RWPE2 (cell line): Measurements from ENCODE around the gene ZNF543.
A peak's percentile ranks its signal among the peaks of the same experiment; 100 is the strongest.
"Not testable (repeated sequence)": the region's sequence is repeated elsewhere in the genome, so short reads cannot be mapped to it uniquely, and the experiment has no call there.

ENCODE experiments used
- ATAC-seq: fragments of 200-7000 bp; cut with Tn5 transposase; 3 replicates; pipeline ENCODE4 v1.9.1; 2021; ENCODE audit warnings: low read depth
- DNase-seq: peaks from one replicate; pipeline ENCODE4 v3.0.0-alpha.2; 2020; ENCODE audit warnings: low spot score
- H3K27ac ChIP-seq: fragments of 450-650 bp; 2 replicates; pipeline ENCODE4 v1.5.1; 2017; ENCODE audit warnings: mild to moderate bottlenecking; ENCODE audit not compliant: poor library complexity, severe bottlenecking
- H3K27me3 ChIP-seq: fragments of 250-450 bp; sonication (Bioruptor Pico); 2 replicates; pipeline ENCODE4 v1.5.1; 2021; ENCODE audit warnings: mild to moderate bottlenecking, moderate library complexity; ENCODE audit not compliant: insufficient read depth, poor library complexity, severe bottlenecking
- H3K36me3 ChIP-seq: fragments of 250-450 bp; sonication (Bioruptor Pico); 2 replicates; pipeline ENCODE4 v1.5.1; 2020; ENCODE audit warnings: low read depth, mild to moderate bottlenecking, moderate library complexity
- H3K4me1 ChIP-seq: fragments of 250-450 bp; sonication (Bioruptor Pico); 2 replicates; pipeline ENCODE4 v1.5.1; 2021; ENCODE audit warnings: mild to moderate bottlenecking, moderate library complexity; ENCODE audit not compliant: insufficient read depth, poor library complexity, severe bottlenecking
- H3K4me3 ChIP-seq: fragments of 250-450 bp; sonication (Bioruptor Pico); 2 replicates; pipeline ENCODE4 v1.5.1; 2021; ENCODE audit warnings: mild to moderate bottlenecking, moderate library complexity; ENCODE audit not compliant: severe bottlenecking
- H3K9me3 ChIP-seq: fragments of 250-450 bp; sonication (Bioruptor Pico); 2 replicates; pipeline ENCODE4 v1.5.1; 2021; ENCODE audit warnings: mild to moderate bottlenecking, moderate library complexity; ENCODE audit not compliant: severe bottlenecking
- CTCF ChIP-seq: fragments of 450-650 bp; IDR thresholded peaks from one replicate; pipeline ENCODE4 v1.5.1; 2017; ENCODE audit warnings: mild to moderate bottlenecking, moderate library complexity; ENCODE audit not compliant: poor library complexity, severe bottlenecking

The ZNF543 gene

DNA sequence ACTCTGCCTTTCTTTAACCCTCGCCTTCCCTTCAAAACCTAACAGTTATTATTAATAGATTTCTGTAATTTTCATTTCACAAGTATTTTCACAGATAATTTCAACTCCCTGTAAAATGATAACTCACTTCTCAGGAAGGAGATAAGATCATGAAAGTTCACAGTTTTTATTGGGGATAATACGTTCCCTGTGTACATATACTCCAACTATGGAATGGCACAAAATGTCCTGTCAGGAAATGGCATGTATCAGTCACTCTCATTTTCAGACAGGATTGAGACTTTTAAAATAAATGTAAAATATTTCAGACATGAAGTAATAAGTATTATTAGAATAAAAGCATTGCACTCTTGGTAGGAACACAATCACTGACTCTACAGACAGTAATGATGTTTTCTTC, 42.1 kb downstream of the ZNF543 start:
- TF ChIP-seq CTCF = no peak
- no peak for ATAC-seq
- Histone ChIP-seq H3K4me3 (peak overlapping the region; percentile 49), H3K9me3 (no peaks in the 10 kb centered on the region), H3K27ac (peak overlapping the region; percentile 24), H3K27me3 (no peaks in the 10 kb centered on the region), H3K4me1 (no peaks in the 10 kb centered on the region), H3K36me3 (peaks cover 11% of the 10 kb centered on the region)
- no peak for DNase-seq

- H3K27ac ChIP-seq = peak within 1 kb of the TSS; percentile 24
- ATAC-seq = peak; percentile 97
- H3K4me1 ChIP-seq = no peaks in the 10 kb centered on the region
- TF ChIP-seq CTCF = no peak
- no peaks in the 10 kb centered on the region for H3K27me3 ChIP-seq
- DNase-seq = peak; percentile 98
- H3K36me3 ChIP-seq = peaks cover 5% of the 10 kb centered on the region
- H3K4me3 ChIP-seq = peak within 1 kb of the TSS; percentile 49
- H3K9me3 ChIP-seq = no peaks in the 10 kb centered on the region
Measured at GRCh38 chr19:57362997-57363687, 42.9 kb downstream of the ZNF543 start, which contains the start of the genes TRAPPC2B and ZNF547. Gene TRAPPC2B (plus strand): TSS chr19:57363551. CDS start chr19:57364834, 1,283 bp downstream. Gene ZNF547 (plus strand): TSS chr19:57363551. CDS start chr19:57368556, 5,005 bp downstream.

DNA sequence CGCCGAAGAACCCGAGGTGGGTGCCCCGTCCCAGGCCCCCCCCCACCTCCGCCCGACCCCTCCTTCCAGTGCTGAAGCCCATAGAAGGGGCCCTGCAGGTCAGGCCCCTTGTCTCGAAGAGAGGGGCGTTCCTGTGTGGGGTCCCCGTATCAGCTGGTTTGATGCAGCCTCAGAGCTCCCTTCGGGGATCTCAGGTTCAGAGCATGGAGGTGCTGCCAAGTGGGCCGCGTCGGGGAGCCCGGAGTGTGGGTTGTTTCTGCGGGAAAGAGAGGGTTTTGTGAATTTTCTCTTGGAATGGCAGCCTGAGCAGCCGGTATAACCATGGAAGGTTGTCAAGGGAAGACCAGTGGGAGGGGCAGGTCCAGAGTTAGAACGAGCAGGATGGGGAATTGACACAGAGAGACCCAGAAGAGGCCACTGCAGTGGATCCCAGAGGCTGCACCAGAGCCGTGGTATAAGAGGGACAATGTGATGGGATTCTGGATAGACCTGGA, 43.5 kb downstream of the ZNF543 start:
- no peak for TF ChIP-seq CTCF
- Histone ChIP-seq H3K27me3 (no peaks in the 10 kb centered on the region), H3K4me1 (no peaks in the 10 kb centered on the region), H3K9me3 (no peaks in the 10 kb centered on the region), H3K36me3 (peaks cover 5% of the 10 kb centered on the region), H3K4me3 (peak overlapping the region; percentile 49), H3K27ac (peak overlapping the region; percentile 24)
- ATAC-seq = peak; percentile 12
- no peak for DNase-seq

GRCh38 chr19:57366776-57367175, 46.5 kb downstream of the ZNF543 start:
- H3K36me3 ChIP-seq = peaks cover 5% of the 10 kb centered on the region
- H3K9me3 ChIP-seq = no peaks in the 10 kb centered on the region
- ATAC-seq = no peak
- no peaks in the 10 kb centered on the region for H3K27me3 ChIP-seq
- TF ChIP-seq CTCF = no peak
- DNase-seq = no peak
- no peak overlapping the region for H3K27ac ChIP-seq
- H3K4me1 ChIP-seq = no peaks in the 10 kb centered on the region
- no peak overlapping the region for H3K4me3 ChIP-seq

DNA sequence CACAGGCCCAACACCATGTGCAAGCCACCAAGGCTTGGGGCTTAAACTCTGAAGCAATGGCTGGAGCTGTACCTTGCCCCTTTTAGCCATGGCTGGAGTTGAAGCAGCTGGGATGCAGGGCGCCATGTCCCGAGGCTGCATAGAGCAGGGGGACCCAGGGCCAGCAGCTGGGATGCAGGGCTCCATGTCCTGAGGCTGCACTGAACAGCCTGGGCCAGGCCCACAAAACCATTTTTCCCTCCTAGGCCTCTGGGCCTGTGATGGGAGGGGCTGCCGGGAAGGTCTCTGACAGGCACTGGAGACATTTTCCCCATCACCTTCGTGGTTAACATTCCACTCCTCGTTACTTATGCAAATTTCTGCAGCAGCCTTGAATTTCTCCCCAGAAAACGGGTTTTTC, 53.9 kb downstream of the ZNF543 start:
- H3K27me3 ChIP-seq = no peaks in the 10 kb centered on the region
- peaks cover 37% of the 10 kb centered on the region for H3K36me3 ChIP-seq
- no peak overlapping the region for H3K27ac ChIP-seq
- no peaks in the 10 kb centered on the region for H3K4me1 ChIP-seq
- DNase-seq (no peak), ATAC-seq (no peak)
- no peak overlapping the region for H3K4me3 ChIP-seq
- H3K9me3 ChIP-seq = peaks cover 8% of the 10 kb centered on the region
- TF ChIP-seq CTCF = no peak

DNA sequence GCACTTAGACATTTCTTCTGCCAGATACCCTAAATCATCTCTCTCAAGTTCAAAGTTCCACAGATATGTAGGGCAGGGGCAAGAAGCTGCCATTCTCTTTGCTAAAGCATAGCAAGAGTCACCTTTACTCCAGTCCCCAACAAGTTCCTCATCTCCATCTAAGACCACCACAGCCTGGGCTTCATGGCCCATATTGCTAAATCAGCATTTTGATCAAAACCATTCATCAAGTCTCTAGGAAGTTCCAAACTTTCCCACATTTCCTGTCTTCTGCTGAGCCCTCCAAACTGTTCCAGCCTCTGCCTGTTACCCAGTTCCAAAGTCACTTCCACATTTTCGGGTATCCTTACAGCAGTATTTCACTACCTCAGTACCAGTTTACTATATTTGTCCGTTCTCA, 54.4 kb downstream of the ZNF543 start:
- DNase-seq, H3K27me3 ChIP-seq, ATAC-seq, H3K27ac ChIP-seq, H3K4me3 ChIP-seq, H3K9me3 ChIP-seq, H3K4me1 ChIP-seq: not testable (repeated sequence)
- H3K36me3 ChIP-seq = peaks cover 37% of the 10 kb centered on the region
